Panc1 (cell line): ENCODE results near the gene KIF26B. TPM values are rescaled to one million over a fixed set of nuclear protein-coding genes. Genes with fewer than 3 reads are reported as not detected.

Source experiments
- ATAC-seq: fragments of 200-7000 bp; cut with Tn5 transposase; 2 replicates; pipeline ENCODE4 v1.9.1; 2020; ENCODE audit warnings: mild to moderate bottlenecking, moderate library complexity
- BruUV-seq: library from RNA; stranded (reverse); fragments of 400-500 nt; replicated peaks from 2 replicates; lab custom pipeline; 2021; lab: Mats Ljungman, UMichigan
- CTCF ChIA-PET: fragments of 300-600 bp; sonication (Branson Sonifier 250); formaldehyde crosslinking; loops from one replicate; lab custom pipeline; 2022; ENCODE audit warnings: antibody characterized with exemption; lab: Charles Lee
- POLR2A ChIA-PET: fragments of 300-600 bp; sonication (Branson Sonifier 250); formaldehyde crosslinking; loops from one replicate; lab custom pipeline; 2022; ENCODE audit warnings: antibody characterized with exemption; lab: Charles Lee
- DNase-seq: peaks from one replicate; pipeline ENCODE4 v3.0.0-alpha.2; 2010; ENCODE audit warnings: low read depth, low spot score
- H3K27ac ChIP-seq: 2 replicates; pipeline ENCODE4 v1.5.1; 2011; ENCODE audit warnings: mild to moderate bottlenecking, low read length, inconsistent platforms
- H3K27me3 ChIP-seq: fragments of 200-500 bp; sonication (Bioruptor generic); 2 replicates; pipeline ENCODE4 v1.6.0; 2014; ENCODE audit warnings: low read length, inconsistent platforms; ENCODE audit not compliant: control insufficient read depth, insufficient read depth
- H3K36me3 ChIP-seq: fragments of 200-500 bp; sonication (Bioruptor generic); 2 replicates; pipeline ENCODE4 v1.5.1; 2014; ENCODE audit warnings: inconsistent platforms, mild to moderate bottlenecking, low read length, moderate library complexity; ENCODE audit not compliant: control insufficient read depth, insufficient read depth
- H3K4me1 ChIP-seq: 2 replicates; pipeline ENCODE4 v1.5.1; 2011; ENCODE audit warnings: inconsistent platforms, mild to moderate bottlenecking, low read length, moderate library complexity; ENCODE audit not compliant: control insufficient read depth, insufficient read depth
- H3K4me3 ChIP-seq, 2 experiments: 2 replicates each; pipeline ENCODE4 v1.5.1; 2011 to 2012; ENCODE audit warnings: low read depth in 2 of 2, low read length in 2 of 2, mild to moderate bottlenecking in 2 of 2, inconsistent platforms in 1 of 2, moderate library complexity in 1 of 2
- H3K9me3 ChIP-seq: fragments of 200-500 bp; sonication (Bioruptor generic); 2 replicates; pipeline ENCODE4 v1.5.1; 2014; ENCODE audit warnings: low read depth, mild to moderate bottlenecking, inconsistent platforms, low read length, moderate library complexity; ENCODE audit not compliant: control insufficient read depth, insufficient read depth
- CTCF ChIP-seq: fragments of 450-650 bp; IDR thresholded peaks from 2 replicates; pipeline ENCODE4 v1.5.1; 2017; ENCODE audit warnings: mild to moderate bottlenecking
- POLR2AphosphoS5 ChIP-seq: IDR thresholded peaks from 2 replicates; pipeline ENCODE4 v1.6.1; 2012; ENCODE audit warnings: mild to moderate bottlenecking, low read depth, low read length, moderate library complexity
- REST ChIP-seq, 2 experiments: IDR thresholded peaks; 2 replicates each; pipeline ENCODE4 v1.6.1; 2011 to 2012; ENCODE audit warnings: low read depth in 2 of 2, control low read depth in 1 of 2, low read length in 1 of 2, mild to moderate bottlenecking in 1 of 2, moderate library complexity in 1 of 2; ENCODE audit not compliant: insufficient read depth in 1 of 2
- SIN3A ChIP-seq: IDR thresholded peaks from 2 replicates; pipeline ENCODE4 v1.6.1; 2012; ENCODE audit warnings: low read depth, mild to moderate bottlenecking, low read length, moderate library complexity, borderline replicate concordance; ENCODE audit not compliant: insufficient read depth
- TCF7L2 ChIP-seq: IDR thresholded peaks from 2 replicates; pipeline ENCODE4 v1.6.1; 2011; ENCODE audit warnings: mild to moderate bottlenecking, low read depth, low read length, inconsistent platforms
- in situ Hi-C: cut with HindIII; loops from 2 replicates; pipeline ENCODE4 v1.10.0; 2016; ENCODE audit warnings: low sequenced_read_pairs, low pct_unique_long_range_greater_than_20kb
- intact Hi-C: fragments of 100-400 bp; cut with micrococcal nuclease; formaldehyde crosslinking; loops from one replicate; pipeline ENCODE4 v1.10.0; 2022; ENCODE audit not compliant: unreplicated experiment
- total RNA-seq: library from RNA; stranded (reverse); gene quantifications from one replicate; pipeline ENCODE4 v1.2.1, GENCODE V29; 2021; ENCODE audit not compliant: unreplicated experiment

The KIF26B gene
- total RNA-seq, 1 experiment from 2014 or later, result 0.33 TPM

- TF ChIP-seq CTCF, result no peak
- no peak for TF ChIP-seq SIN3A
- TF ChIP-seq POLR2AphosphoS5, result no peak
- no peak for TF ChIP-seq REST (IDR thresholded peaks at IDR 0.05; ENCODE audit: insufficient read depth in 1 of 2, low read depth in 2 of 2, low read length in 1 of 2)
- no peak for TF ChIP-seq TCF7L2
- in situ Hi-C loops, result no loop called here
- ATAC-seq, result no peak
- Histone ChIP-seq H3K9me3 (no peaks in the 10 kb centered on the region), H3K27me3 (peaks cover 11% of the 10 kb centered on the region), H3K4me1 (no peaks in the 10 kb centered on the region), H3K4me3 (no peak overlapping the region), H3K36me3 (no peaks in the 10 kb centered on the region), H3K27ac (no peak overlapping the region)
- POLR2A ChIA-PET, result no interaction called here
- intact Hi-C loops, result loop anchor here (10.0 kb wide), 1 partner anchor 61 kb away; no protein-coding TSS in a partner anchor
- CTCF ChIA-PET, result no interaction called here
- no TSS peak for BruUV-seq
- no peak for DNase-seq
Measured at GRCh38 chr1:245544236-245544635, 389.5 kb downstream of the KIF26B start.

GRCh38 chr1:245546875-245547274, 392.1 kb downstream of the KIF26B start:
- DNase-seq (no peak), ATAC-seq (no peak)
- Histone ChIP-seq H3K9me3 (no peaks in the 10 kb centered on the region), H3K27ac (no peak overlapping the region), H3K4me3 (no peak overlapping the region), H3K36me3 (no peaks in the 10 kb centered on the region), H3K27me3 (peaks cover 9% of the 10 kb centered on the region), H3K4me1 (no peaks in the 10 kb centered on the region)
- intact Hi-C loops, result loop anchor here (10.0 kb wide), 1 partner anchor 58 kb away; no protein-coding TSS in a partner anchor
- ChIA-PET CTCF (no interaction called here), POLR2A (no interaction called here)
- no TSS peak for BruUV-seq
- in situ Hi-C loops, result no loop called here
- no peak for TF ChIP-seq SIN3A
- TF ChIP-seq TCF7L2, result no peak
- no peak for TF ChIP-seq REST (IDR thresholded peaks at IDR 0.05; ENCODE audit: insufficient read depth in 1 of 2, low read depth in 2 of 2, low read length in 1 of 2)
- TF ChIP-seq CTCF, result no peak
- TF ChIP-seq POLR2AphosphoS5, result no peak
